SK-N-SH (cell line): ENCODE results near the gene ARPC5L. TPM values are rescaled to one million over a fixed set of nuclear protein-coding genes. Genes with fewer than 3 reads are reported as not detected.

ENCODE experiments used
- CTCF ChIA-PET: fragments of 300-600, 350-600 bp; formaldehyde crosslinking; extraction: SDS; loops from one replicate; lab custom pipeline; 2021; lab: Yijun Ruan, JAX
- POLR2A ChIA-PET: fragments of 350-600 bp; sonication (Branson Sonifier 250); formaldehyde crosslinking; extraction: SDS; loops from one replicate; lab custom pipeline; 2020; ENCODE audit warnings: antibody characterized with exemption, inconsistent platforms; lab: Yijun Ruan, JAX
- DNase-seq: peaks from one replicate; pipeline ENCODE4 v3.0.0; 2012
- H2AFZ ChIP-seq: fragments of 200-600 bp; sonication (generic); 2 replicates; pipeline ENCODE4 v1.8.1; 2016; ENCODE audit warnings: antibody characterized with exemption, mild to moderate bottlenecking, low read depth
- H3F3A ChIP-seq: fragments of 200-600 bp; sonication (generic); replicated peaks from 2 replicates; pipeline ENCODE3; 2016; ENCODE audit warnings: antibody characterized with exemption, mild to moderate bottlenecking; ENCODE audit not compliant: insufficient read depth
- H3K27ac ChIP-seq, 2 experiments: fragments of 200-500 bp in 1 of 2; fragments of 200-600 bp in 1 of 2; sonication (Bioruptor generic) in 1 of 2; sonication (generic), shearing (Covaris generic) in 1 of 2; 2 replicates each; pipeline versions ENCODE4 v1.5.1 to v1.6.1; 2014 to 2016; ENCODE audit warnings: low read depth in 2 of 2, inconsistent platforms in 1 of 2, low read length in 1 of 2, mild to moderate bottlenecking in 1 of 2, mixed read lengths in 1 of 2
- H3K27me3 ChIP-seq: fragments of 200-600 bp; sonication (generic), shearing (Covaris generic); 2 replicates; pipeline ENCODE4 v1.6.1; 2016; ENCODE audit warnings: mixed run types; ENCODE audit not compliant: insufficient read depth
- H3K36me3 ChIP-seq, 2 experiments: fragments of 200-500 bp in 1 of 2; fragments of 200-600 bp in 1 of 2; sonication (Bioruptor generic) in 1 of 2; sonication (generic) in 1 of 2; replicated peaks in 1 of 2; 2 replicates each; pipeline versions ENCODE3 to v1.5.1; 2014 to 2016; ENCODE audit warnings: low read length in 1 of 2, mild to moderate bottlenecking in 1 of 2; ENCODE audit not compliant: insufficient read depth in 2 of 2, control insufficient read depth in 1 of 2
- H3K4me1 ChIP-seq, 2 experiments: fragments of 200-500 bp in 1 of 2; fragments of 200-600 bp in 1 of 2; sonication (Bioruptor generic) in 1 of 2; sonication (generic), shearing (Covaris generic) in 1 of 2; 2 replicates each; pipeline versions ENCODE4 v1.5.1 to v1.6.1; 2014 to 2016; ENCODE audit warnings: low read depth in 1 of 2, low read length in 1 of 2, mixed run types in 1 of 2; ENCODE audit not compliant: insufficient read depth in 2 of 2, control insufficient read depth in 1 of 2
- H3K4me2 ChIP-seq: fragments of 200-600 bp; sonication (generic), shearing (Covaris generic); 2 replicates; pipeline ENCODE4 v1.6.1; 2017; ENCODE audit warnings: mixed run types
- H3K4me3 ChIP-seq, 2 experiments: fragments of 200-500 bp in 1 of 2; fragments of 200-600 bp in 1 of 2; sonication (Bioruptor generic) in 1 of 2; sonication (generic), shearing (Covaris generic) in 1 of 2; 2 replicates each; pipeline versions ENCODE4 v1.5.1 to v1.8.1; 2014 to 2016; ENCODE audit warnings: low read depth in 2 of 2, inconsistent platforms in 1 of 2, low read length in 1 of 2, mild to moderate bottlenecking in 1 of 2, mixed read lengths in 1 of 2, moderate library complexity in 1 of 2
- H3K79me2 ChIP-seq: fragments of 200-600 bp; sonication (generic); 2 replicates; pipeline ENCODE4 v1.8.1; 2017; ENCODE audit warnings: mild to moderate bottlenecking; ENCODE audit not compliant: insufficient read depth
- H3K9ac ChIP-seq: fragments of 200-600 bp; sonication (generic); 2 replicates; pipeline ENCODE4 v1.6.1; 2017; ENCODE audit warnings: mixed run types
- H3K9me2 ChIP-seq: fragments of 200-600 bp; sonication (generic); 2 replicates; pipeline ENCODE4 v1.6.1; 2017; ENCODE audit warnings: mixed run types
- H3K9me3 ChIP-seq: fragments of 200-600 bp; sonication (generic); 2 replicates; pipeline ENCODE4 v1.6.1; 2017; ENCODE audit warnings: mixed run types, mild to moderate bottlenecking, moderate library complexity
- H4K20me1 ChIP-seq: fragments of 200-600 bp; sonication (generic); 2 replicates; pipeline ENCODE4 v1.6.1; 2017; ENCODE audit warnings: mild to moderate bottlenecking, mixed run types; ENCODE audit not compliant: insufficient read depth
- CTCF ChIP-seq: fragments of 200-600 bp; sonication (generic); IDR thresholded peaks from 2 replicates; pipeline ENCODE4 v1.6.1; 2017; ENCODE audit warnings: antibody characterized with exemption, mild to moderate bottlenecking, moderate library complexity
- EZH2phosphoT487 ChIP-seq: fragments of 200-600 bp; sonication (generic); IDR thresholded peaks from 2 replicates; pipeline ENCODE4 v1.6.1; 2017; ENCODE audit warnings: low read depth, mixed run types, mild to moderate bottlenecking, antibody characterized with exemption, moderate library complexity, borderline replicate concordance
- GATA2 ChIP-seq: sonication (generic); formaldehyde crosslinking; IDR thresholded peaks from 2 replicates; pipeline ENCODE4 v1.5.0; 2020; ENCODE audit warnings: mild to moderate bottlenecking, missing genetic modification reagents
- MAX ChIP-seq: IDR thresholded peaks from 2 replicates; pipeline ENCODE4 v1.4.0; 2012; ENCODE audit warnings: low read depth
- MXI1 ChIP-seq: IDR thresholded peaks from 2 replicates; pipeline ENCODE4 v1.6.1; 2012; ENCODE audit warnings: mild to moderate bottlenecking, low read depth, low read length, improper control_type of control experiment
- RFX5 ChIP-seq: IDR thresholded peaks from 2 replicates; pipeline ENCODE4 v1.6.1; 2012; ENCODE audit warnings: mild to moderate bottlenecking, improper control_type of control experiment, low read length
- RXRA ChIP-seq: IDR thresholded peaks from 2 replicates; pipeline ENCODE4 v1.4.0; 2012; ENCODE audit warnings: low read depth, mild to moderate bottlenecking, borderline replicate concordance
- TAF1 ChIP-seq: IDR thresholded peaks from 2 replicates; pipeline ENCODE4 v1.6.1; 2012; ENCODE audit warnings: low read depth, mild to moderate bottlenecking, low read length, moderate library complexity, borderline replicate concordance
- WGBS: methylation state at CpG from one replicate; pipeline ENCODE4 v1.1.6; 2017; ENCODE audit warnings: low lambda C conversion rate; 5-methylcytosine and 5-hydroxymethylcytosine counted together
- polyA plus RNA-seq, 3 experiments: library from polyadenylated mRNA; depleted of rRNA; stranded (reverse); fragments of >200 nt; gene quantifications; 2 replicates each; pipeline ENCODE4 v1.2.3, GENCODE V29; 2012

The ARPC5L gene
- polyA plus RNA-seq, 1 of the 3 experiments (the other 2 are of a cell fraction), result 73.1 TPM

DNA sequence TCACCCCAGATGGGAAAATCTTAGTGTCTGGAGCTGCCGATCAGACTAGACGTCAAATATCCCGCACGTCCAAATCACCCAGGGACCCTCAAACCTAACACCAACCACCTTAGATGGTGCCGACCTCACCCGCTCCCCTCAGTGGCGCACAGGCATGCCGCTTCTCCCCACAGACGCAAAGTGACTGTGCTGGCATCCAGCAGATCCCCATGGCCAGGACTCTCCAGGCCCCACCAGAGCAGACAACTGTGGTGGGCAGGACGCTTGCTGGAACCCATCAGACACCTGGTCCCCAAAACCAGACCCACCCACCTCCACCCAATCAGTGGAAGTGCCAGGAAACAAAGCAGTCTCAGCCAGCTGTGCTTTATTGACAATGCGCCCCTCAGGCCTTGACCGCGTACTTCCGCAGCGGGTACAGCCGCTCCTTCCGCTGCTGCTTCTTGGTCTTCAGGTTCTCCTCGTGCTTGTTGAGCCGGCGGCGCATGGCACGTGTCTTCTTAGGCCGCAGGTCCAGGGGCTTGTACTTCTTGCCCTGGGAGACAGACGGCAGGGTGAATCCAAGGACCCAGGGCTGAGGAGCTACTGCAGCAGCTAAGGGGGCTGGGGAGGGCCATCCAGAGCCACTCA lies 4.3 kb upstream of the ARPC5L start (continued):
- TF ChIP-seq EZH2phosphoT487, result no peak

- H3K9me3 ChIP-seq, result no peaks in the 10 kb centered on the region
- no peak for DNase-seq
- no peak for TF ChIP-seq RXRA
- 0 out of 2 replicates have a peak, but pooled peaks have one; percentile 13 for TF ChIP-seq CTCF
- no peak for TF ChIP-seq MXI1
- TF ChIP-seq GATA2 (CRISPR knock-in tag), result no peak
- TF ChIP-seq RFX5, result no peak
- TF ChIP-seq TAF1, result no peak
- TF ChIP-seq MAX, result no peak
- TF ChIP-seq, all 33 proteins: peak for 1
- WGBS, result 77% methylated on average over 3 of the region's 9 CpGs
- Histone ChIP-seq H3K36me3 (peaks cover 35 to 44% of the 10 kb centered on the region in 2 experiments), H3K79me2 (peaks cover 34% of the 10 kb centered on the region), H3F3A (peaks cover 49% of the 10 kb centered on the region), H3K27ac (no peak overlapping the region; a peak in 1 of 4 replicates), H3K4me1 (peaks cover 13 to 27% of the 10 kb centered on the region in 2 experiments; a peak in 1 of 4 replicates), H3K4me2 (peak overlapping the region; percentile 90; the same call in 1 of the 2 replicates), H3K27me3 (no peaks in the 10 kb centered on the region), H4K20me1 (peaks cover 56% of the 10 kb centered on the region), H3K4me3 (no peak overlapping the region), H3K9me2 (no peaks in the 10 kb centered on the region), H2AFZ (no peak overlapping the region), H3K9ac (no peak overlapping the region)
- CTCF ChIA-PET, result interaction anchor here (1.5 to 33.6 kb wide), 3 partner anchors 22 to 97 kb away, joined by 3 to 1436 read pairs (median 353); partner anchors contain the start of genes NR6A1 and OLFML2A
- POLR2A ChIA-PET, result interaction anchor here (0.7 kb wide), 1 partner anchor 35 kb away, joined by 3 read pairs; no protein-coding TSS in a partner anchor
Measured at GRCh38 chr9:124858330-124859046, 3.4 kb upstream of the ARPC5L start.
